K562 (cell line): ENCODE data around the gene CACNA2D3. TPM values are rescaled to one million over a fixed set of nuclear protein-coding genes. Genes with fewer than 3 reads are reported as not detected.

Experiments
- CREB1 ChIP-seq, 2 experiments: sonication (generic) in 1 of 2; formaldehyde crosslinking in 1 of 2; IDR thresholded peaks; 2 replicates each; pipeline versions ENCODE4 v1.6.1 to v1.8.0; 2012 to 2022; ENCODE audit warnings: inconsistent platforms in 1 of 2, mild to moderate bottlenecking in 1 of 2, missing genetic modification reagents in 1 of 2, moderate library complexity in 1 of 2
- FIP1L1 ChIP-seq: fragments of 200-400 bp; formaldehyde crosslinking; IDR thresholded peaks from 2 replicates; pipeline ENCODE4 v1.6.1; 2018; ENCODE audit warnings: mild to moderate bottlenecking, low read depth, low read length; ENCODE audit not compliant: poor library complexity, severe bottlenecking
- HNRNPK ChIP-seq: fragments of 200-400 bp; formaldehyde crosslinking; IDR thresholded peaks from one replicate; pipeline ENCODE4 v1.6.1; 2018; ENCODE audit warnings: mild to moderate bottlenecking, low read depth, low read length; ENCODE audit not compliant: poor library complexity, severe bottlenecking
- KLF1 ChIP-seq: fragments of 450-650 bp; IDR thresholded peaks from 2 replicates; pipeline ENCODE4 v1.6.1; 2016; ENCODE audit warnings: missing genetic modification characterization, missing compliant biosample characterization
- LARP7 ChIP-seq: fragments of 450-650 bp; IDR thresholded peaks from 2 replicates; pipeline ENCODE4 v1.6.1; 2016
- MYBL2 ChIP-seq, 2 experiments: fragments of 450-650 bp in 1 of 2; sonication (generic) in 1 of 2; formaldehyde crosslinking in 1 of 2; IDR thresholded peaks; 2 replicates each; pipeline versions ENCODE4 v1.6.1 to v1.8.1; 2017 to 2022; ENCODE audit warnings: borderline replicate concordance in 1 of 2, inconsistent platforms in 1 of 2, low read depth in 1 of 2, mild to moderate bottlenecking in 1 of 2, missing genetic modification reagents in 1 of 2, moderate library complexity in 1 of 2
- NCOA2 ChIP-seq, 2 experiments: fragments of 450-650 bp; IDR thresholded peaks; 2 replicates each; pipeline ENCODE4 v1.6.1; 2018; ENCODE audit warnings: mild to moderate bottlenecking in 2 of 2, moderate library complexity in 1 of 2; ENCODE audit not compliant: partially characterized antibody in 2 of 2
- ZNF354B ChIP-seq: fragments of 250-450 bp; sonication (Bioruptor Pico); IDR thresholded peaks from 2 replicates; pipeline ENCODE4 v1.4.0; 2020
- ZSCAN29 ChIP-seq: fragments of 450-650 bp; IDR thresholded peaks from 2 replicates; pipeline ENCODE4 v1.6.1; 2017
- polyA plus RNA-seq, 8 experiments: library from polyadenylated mRNA; depleted of rRNA in 4 of 8; stranded (reverse) in 5 of 8; unstranded in 3 of 8; fragments of >200 nt; fragmentation: Nextera tagmentation in 2 of 8; fragmentation: Illumina TruSeq in 1 of 8; extraction: Ambion mirVana in 2 of 8; extraction: Trizol in 1 of 8; gene quantifications; 2 replicates each; pipeline versions ENCODE4 v1.2.1 to v1.2.3, GENCODE V29; 2011 to 2014; ENCODE audit warnings: inconsistent platforms in 1 of 8, missing spikeins in 1 of 8
- total RNA-seq, 7 experiments: library from RNA; depleted of rRNA in 6 of 7; stranded (reverse); fragments of >200 nt in 6 of 7; fragmentation: Illumina TruSeq in 2 of 7; extraction: Trizol in 2 of 7; gene quantifications; 2 replicates each; pipeline versions ENCODE4 v1.2.1 to v1.2.3, GENCODE V29; 2011 to 2021; ENCODE audit warnings: low replicate concordance in 1 of 7
- TF ChIP-seq, protein P1 (sequence below): conservative IDR thresholded peaks from 2 replicates; pipeline ENCODE4 v1.6.1; 2011; ENCODE audit warnings: low read depth, mild to moderate bottlenecking, low read length; ENCODE audit not compliant: control insufficient read depth
- TF ChIP-seq, protein P2 (sequence below): fragments of 250-450 bp; sonication (Bioruptor Pico); IDR thresholded peaks from 2 replicates; pipeline ENCODE4 v1.4.0; 2020

CACNA2D3 gene
- total and polyA plus RNA-seq, 9 of the 15 experiments (the other 6 are each of a cell fraction or from before 2014, with no cell fraction given), result 0.01 TPM; not detected in 8

DNA sequence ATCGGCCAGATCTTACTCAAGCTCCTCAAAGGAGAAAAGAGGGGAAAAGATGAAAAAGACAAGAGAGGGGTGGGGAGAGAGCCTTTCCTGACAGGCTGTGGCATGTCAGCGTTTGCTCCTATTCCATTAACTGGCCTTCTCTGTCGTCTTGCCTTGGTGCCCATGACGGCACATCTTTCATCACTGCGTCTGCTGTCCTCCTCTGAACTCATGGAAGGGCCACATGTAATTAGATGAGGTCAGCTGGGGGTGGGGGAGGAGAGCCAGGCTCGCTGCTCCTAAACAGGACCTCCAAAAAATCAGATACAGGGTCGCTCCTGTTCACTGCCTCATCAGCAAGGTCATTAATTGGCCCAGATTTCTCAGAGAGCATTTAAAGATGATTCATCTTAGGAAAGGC, 755.8 kb downstream of the CACNA2D3 start (continued):
- TF ChIP-seq HNRNPK (no peak), LARP7 (no peak), CREB1 (IDR thresholded peaks at IDR 0.05) (no peak), CREB1 (CRISPR knock-in tag; IDR thresholded peaks at IDR 0.05) (no peak), ZNF354B (CRISPR knock-in tag) (no peak), KLF1 (tag) (no peak), NCOA2 (IDR thresholded peaks at IDR 0.05; ENCODE audit: partially characterized antibody in 2 of 2) (no peak), ZSCAN29 (no peak), MYBL2 (IDR thresholded peaks at IDR 0.05; ENCODE audit: low read depth) (no peak), MYBL2 (CRISPR knock-in tag; IDR thresholded peaks at IDR 0.05; ENCODE audit: borderline replicate concordance) (no peak), FIP1L1 (no peak)
- TF ChIP-seq, protein P1, sequence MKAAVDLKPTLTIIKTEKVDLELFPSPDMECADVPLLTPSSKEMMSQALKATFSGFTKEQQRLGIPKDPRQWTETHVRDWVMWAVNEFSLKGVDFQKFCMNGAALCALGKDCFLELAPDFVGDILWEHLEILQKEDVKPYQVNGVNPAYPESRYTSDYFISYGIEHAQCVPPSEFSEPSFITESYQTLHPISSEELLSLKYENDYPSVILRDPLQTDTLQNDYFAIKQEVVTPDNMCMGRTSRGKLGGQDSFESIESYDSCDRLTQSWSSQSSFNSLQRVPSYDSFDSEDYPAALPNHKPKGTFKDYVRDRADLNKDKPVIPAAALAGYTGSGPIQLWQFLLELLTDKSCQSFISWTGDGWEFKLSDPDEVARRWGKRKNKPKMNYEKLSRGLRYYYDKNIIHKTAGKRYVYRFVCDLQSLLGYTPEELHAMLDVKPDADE, result no peak
- TF ChIP-seq, protein P2, sequence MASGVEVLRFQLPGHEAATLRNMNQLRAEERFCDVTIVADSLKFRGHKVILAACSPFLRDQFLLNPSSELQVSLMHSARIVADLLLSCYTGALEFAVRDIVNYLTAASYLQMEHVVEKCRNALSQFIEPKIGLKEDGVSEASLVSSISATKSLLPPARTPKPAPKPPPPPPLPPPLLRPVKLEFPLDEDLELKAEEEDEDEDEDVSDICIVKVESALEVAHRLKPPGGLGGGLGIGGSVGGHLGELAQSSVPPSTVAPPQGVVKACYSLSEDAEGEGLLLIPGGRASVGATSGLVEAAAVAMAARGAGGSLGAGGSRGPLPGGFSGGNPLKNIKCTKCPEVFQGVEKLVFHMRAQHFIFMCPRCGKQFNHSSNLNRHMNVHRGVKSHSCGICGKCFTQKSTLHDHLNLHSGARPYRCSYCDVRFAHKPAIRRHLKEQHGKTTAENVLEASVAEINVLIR (CRISPR knock-in tag), result no peak
